HG03175 (cell line): Measurements from ENCODE around the gene ELK1.
"Not testable (repeated sequence)": the region's sequence is repeated elsewhere in the genome, so short reads cannot be mapped to it uniquely, and the experiment has no call there.

Experiments used
- ATAC-seq: cut with Tn5 transposase; IDR thresholded peaks from one replicate; pipeline ENCODE4 v1.9.1; 2021; ENCODE audit warnings: mild to moderate bottlenecking, moderate library complexity; ENCODE audit not compliant: unreplicated experiment

Gene ELK1

GRCh38 chrX:47612418-47612817 lies 37.9 kb downstream of the ELK1 start:
- no peak for ATAC-seq

- ATAC-seq, result no peak
Observed at GRCh38 chrX:47611926-47612325, 38.4 kb downstream of the ELK1 start.

GRCh38 chrX:47611489-47611888 lies 38.9 kb downstream of the ELK1 start:
- ATAC-seq, result no peak

DNA sequence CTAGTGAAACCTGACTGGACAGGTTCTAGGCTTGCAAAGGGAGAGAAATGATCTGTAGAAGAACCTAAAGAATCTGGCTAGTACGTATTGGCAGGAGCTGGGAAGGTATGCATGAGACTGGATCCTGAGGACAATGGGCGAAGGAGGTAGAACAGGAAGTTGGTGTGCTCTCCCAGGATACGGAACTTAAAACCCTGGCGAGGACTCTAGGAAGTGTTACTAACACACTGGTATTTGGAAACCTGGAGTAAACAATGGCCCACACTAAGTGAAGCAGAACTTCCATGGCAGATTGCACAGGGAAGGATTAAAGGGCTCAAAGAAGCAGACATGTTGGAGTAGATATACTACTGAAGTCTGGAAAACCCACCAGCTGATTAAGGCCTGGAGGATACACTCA lies 39.9 kb downstream of the ELK1 start:
- no peak for ATAC-seq

GRCh38 chrX:47608130-47608810 lies 42.1 kb downstream of the ELK1 start:
- ATAC-seq, result no peak

DNA sequence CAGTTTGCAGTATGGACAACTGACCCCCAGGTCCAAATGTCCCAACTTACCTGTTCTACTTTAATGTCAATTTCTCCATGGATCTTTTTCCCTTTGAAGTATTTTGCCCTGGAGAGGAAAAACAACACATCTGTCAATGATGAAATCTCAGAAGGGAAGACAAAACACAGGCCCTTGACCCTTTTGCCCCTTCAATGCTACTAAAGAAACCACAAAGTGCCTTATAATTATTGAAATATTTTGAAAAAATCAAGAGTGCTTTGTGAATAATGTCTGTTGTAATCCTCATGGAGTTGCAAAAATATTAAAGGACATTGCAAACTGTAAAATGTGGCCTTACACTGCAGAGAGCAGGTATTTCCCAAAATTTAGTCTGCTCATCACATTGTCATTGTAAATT lies 43.3 kb downstream of the ELK1 start:
- no peak for ATAC-seq

DNA sequence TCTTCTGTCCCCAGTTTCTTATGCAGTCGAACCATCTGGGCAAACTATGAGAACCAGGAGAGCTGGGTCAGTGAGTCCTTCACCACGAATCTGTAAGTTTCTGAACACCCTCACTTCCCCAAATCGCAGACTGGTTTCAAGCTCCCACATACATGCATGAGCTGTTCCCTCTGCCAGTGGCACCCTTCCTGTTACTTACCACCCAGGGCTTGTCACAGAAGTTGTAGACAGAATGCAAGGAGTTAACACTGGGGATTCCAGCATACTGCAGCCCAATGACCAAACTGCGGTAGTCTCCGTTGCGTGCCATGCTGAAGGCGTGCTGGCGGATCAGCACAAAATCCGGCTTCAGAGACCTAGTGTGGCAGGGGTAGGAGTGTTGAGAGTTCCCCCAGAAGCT lies 45.3 kb downstream of the ELK1 start:
- ATAC-seq, result no peak

DNA sequence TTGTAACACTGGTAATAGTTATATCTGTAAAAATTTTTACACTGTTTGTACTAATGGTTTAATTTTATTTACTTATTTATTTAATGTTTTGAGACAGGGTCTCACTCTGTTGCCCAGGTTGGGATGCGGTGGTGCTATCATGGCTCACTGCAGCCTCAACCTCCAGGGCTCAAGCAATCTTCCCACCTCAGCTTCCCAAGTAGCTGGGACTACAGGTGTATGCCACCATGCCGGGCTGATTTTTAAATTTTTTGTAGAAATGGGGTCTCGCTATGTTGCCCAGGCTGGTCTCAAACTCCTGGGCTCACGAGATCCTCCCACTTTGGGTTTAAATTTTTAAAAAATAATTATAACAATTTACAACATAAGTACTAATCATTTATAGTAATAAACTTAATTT lies 47.2 kb downstream of the ELK1 start:
- not testable (repeated sequence) for ATAC-seq

GRCh38 chrX:47597222-47597621 lies 53.1 kb downstream of the ELK1 start:
- ATAC-seq, result no peak

GRCh38 chrX:47596256-47596655 lies 54.1 kb downstream of the ELK1 start:
- ATAC-seq, result no peak

GRCh38 chrX:47595716-47596251 lies 54.6 kb downstream of the ELK1 start:
- no peak for ATAC-seq

DNA sequence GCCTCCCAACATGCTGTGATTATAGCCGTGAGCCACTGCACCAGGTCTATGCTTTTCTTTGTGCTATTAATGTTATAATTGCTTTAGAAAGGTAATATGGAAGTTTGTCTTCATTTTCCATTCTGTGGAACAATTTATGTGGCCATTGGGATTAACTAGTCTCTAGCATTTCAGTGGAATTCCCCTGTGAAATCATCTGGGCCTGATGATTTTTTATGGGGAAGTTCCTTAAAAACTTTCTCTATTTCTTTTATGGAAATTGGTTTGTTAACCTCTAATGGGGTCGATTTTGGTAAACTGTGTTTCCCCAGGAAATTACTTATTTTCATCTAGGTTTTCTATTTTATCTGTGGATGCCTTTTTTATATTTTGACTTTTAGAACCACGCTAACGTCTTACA lies 56.8 kb downstream of the ELK1 start:
- no peak for ATAC-seq

DNA sequence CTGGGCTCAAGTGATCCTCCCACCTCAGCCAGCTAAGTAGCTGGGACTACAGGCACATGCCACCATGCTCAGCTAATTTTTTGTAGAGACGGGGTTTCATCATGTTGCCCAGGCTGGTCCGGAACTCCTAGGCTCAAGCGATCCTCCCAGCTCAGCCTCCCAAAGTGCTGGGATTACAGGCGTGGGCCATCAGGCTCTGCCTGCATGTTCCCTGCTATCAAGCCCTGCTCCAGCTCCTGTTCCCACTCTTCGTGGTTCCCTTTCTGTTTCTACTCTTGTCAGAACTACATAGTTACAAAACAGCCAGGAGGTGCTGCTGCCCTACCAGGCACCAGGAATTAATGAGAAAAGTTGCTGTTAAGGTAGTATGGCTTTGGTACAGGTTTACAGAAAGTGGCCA lies 59.4 kb downstream of the ELK1 start:
- ATAC-seq, result no peak

- ATAC-seq, result no peak
Observed at GRCh38 chrX:47587906-47588735, 62.2 kb downstream of the ELK1 start.

DNA sequence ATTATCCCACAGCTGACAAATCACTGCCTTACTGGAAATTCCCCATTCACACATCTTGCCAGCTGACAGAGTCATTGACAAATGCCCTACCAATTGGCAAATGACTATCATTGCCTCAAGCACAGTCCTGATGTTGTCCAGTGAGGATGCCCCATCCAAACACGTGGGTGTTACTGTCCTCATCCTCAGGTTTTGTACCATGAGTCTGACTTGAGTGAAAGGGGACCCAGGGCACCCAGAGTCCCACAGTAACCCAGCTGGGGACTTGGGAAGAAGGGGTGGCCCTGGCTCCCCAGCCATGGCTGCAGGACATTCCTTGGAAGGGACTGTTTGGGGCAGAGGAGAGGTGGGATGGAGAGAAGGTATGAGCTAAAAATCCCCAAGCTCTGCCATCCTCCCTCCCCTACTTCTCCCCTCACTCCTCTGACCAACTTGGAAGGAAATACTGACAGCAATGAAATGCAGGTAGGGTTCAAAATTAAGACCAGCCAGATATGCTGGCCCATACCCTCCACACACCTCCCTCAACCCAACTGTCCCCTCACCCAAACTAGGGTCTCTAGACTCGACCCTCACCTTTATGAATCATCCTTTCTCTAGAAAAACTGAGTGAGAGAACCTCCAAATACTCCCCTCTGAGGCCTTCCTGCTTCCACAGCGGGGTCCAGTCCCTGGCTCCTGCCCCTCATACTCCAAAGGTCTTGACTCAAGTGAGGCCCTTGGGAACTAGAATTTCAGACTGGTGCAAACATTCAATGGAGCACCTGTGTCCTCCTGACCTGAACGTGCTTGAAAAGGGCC lies 63.1 kb downstream of the ELK1 start:
- no peak for ATAC-seq

GRCh38 chrX:47586043-47586787 lies 64.1 kb downstream of the ELK1 start:
- no peak for ATAC-seq
